ENCODE data around the gene FGGY.

DNA sequence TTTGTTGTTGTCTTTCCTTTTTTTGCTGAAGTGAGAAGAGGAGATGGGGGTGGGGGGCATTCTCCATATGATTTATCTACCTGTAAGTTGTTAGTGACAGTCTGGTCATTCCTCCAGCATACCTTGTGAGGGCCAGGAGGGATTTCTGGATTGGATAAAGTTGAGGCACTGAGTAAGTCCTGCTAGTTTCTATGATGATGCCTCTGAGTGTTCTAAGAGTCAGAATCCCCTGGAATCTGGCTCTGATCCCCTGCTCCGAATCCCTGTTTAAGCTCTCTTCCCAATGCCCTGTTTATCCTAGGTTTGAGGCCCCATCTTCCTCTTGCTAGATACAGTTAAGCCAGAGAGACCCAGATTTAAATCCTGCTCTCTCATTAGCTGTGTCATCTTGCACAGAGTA, 434.7 kb downstream of the FGGY start:
- TF ChIP-seq, protein P1, sequence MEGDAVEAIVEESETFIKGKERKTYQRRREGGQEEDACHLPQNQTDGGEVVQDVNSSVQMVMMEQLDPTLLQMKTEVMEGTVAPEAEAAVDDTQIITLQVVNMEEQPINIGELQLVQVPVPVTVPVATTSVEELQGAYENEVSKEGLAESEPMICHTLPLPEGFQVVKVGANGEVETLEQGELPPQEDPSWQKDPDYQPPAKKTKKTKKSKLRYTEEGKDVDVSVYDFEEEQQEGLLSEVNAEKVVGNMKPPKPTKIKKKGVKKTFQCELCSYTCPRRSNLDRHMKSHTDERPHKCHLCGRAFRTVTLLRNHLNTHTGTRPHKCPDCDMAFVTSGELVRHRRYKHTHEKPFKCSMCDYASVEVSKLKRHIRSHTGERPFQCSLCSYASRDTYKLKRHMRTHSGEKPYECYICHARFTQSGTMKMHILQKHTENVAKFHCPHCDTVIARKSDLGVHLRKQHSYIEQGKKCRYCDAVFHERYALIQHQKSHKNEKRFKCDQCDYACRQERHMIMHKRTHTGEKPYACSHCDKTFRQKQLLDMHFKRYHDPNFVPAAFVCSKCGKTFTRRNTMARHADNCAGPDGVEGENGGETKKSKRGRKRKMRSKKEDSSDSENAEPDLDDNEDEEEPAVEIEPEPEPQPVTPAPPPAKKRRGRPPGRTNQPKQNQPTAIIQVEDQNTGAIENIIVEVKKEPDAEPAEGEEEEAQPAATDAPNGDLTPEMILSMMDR (IDR thresholded peaks at IDR 0.05), result no peak
- no peak for TF ChIP-seq POLR2A (IDR thresholded peaks at IDR 0.05; ENCODE audit: low read depth)

All from esophagus muscularis mucosa (tissue), 3 donors.